Measurements from ENCODE around the gene GNAQ.

Gene GNAQ

DNA sequence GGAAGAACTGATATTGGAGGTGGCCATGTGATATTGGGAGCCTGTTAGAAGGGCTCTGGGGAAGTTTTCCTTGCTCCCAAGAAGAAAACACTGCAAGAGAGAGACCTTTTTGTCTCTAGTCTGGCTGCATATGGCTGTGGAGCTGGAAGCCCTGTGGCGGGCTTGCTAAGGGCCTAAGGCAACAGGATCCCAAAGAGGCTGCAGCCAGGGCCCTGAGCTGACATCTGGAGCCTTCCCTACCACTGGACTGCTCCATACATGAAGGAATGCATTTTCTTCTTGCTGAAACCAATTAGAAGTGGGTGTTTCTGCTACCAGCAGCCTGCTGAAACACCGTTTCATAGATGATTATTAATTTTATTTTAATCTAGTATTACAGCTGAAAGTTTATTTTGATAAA is 42.2 kb downstream of the GNAQ start:
- H3K27ac ChIP-seq: no peak overlapping the region
- TF ChIP-seq ZFX (IDR thresholded peaks at IDR 0.05): no peak
- TF ChIP-seq, protein P1, sequence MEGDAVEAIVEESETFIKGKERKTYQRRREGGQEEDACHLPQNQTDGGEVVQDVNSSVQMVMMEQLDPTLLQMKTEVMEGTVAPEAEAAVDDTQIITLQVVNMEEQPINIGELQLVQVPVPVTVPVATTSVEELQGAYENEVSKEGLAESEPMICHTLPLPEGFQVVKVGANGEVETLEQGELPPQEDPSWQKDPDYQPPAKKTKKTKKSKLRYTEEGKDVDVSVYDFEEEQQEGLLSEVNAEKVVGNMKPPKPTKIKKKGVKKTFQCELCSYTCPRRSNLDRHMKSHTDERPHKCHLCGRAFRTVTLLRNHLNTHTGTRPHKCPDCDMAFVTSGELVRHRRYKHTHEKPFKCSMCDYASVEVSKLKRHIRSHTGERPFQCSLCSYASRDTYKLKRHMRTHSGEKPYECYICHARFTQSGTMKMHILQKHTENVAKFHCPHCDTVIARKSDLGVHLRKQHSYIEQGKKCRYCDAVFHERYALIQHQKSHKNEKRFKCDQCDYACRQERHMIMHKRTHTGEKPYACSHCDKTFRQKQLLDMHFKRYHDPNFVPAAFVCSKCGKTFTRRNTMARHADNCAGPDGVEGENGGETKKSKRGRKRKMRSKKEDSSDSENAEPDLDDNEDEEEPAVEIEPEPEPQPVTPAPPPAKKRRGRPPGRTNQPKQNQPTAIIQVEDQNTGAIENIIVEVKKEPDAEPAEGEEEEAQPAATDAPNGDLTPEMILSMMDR (conservative IDR thresholded peaks at IDR 0.05): no peak

DNA sequence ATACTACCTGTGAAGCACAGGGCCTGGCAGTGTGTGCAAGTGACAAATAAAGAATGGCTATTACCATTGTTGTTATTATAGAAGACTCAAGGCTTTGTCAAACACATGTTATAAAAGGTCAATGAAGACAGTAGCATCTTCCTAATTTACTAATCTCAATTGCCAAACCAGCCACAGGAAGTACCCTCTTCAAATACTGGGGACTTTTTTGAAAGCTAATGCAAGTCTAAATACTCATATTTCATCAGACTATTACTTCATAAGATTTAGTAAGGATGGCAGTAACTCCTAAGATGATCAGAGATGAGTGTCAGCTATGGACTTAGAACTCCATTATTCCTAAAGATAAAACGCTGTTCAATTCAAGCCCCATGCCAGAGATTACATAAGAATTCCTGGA is 43.0 kb downstream of the GNAQ start:
- TF ChIP-seq, protein P1 (conservative IDR thresholded peaks at IDR 0.05): no peak
- no peak for TF ChIP-seq ZFX (IDR thresholded peaks at IDR 0.05)
- H3K27ac ChIP-seq: no peak overlapping the region

DNA sequence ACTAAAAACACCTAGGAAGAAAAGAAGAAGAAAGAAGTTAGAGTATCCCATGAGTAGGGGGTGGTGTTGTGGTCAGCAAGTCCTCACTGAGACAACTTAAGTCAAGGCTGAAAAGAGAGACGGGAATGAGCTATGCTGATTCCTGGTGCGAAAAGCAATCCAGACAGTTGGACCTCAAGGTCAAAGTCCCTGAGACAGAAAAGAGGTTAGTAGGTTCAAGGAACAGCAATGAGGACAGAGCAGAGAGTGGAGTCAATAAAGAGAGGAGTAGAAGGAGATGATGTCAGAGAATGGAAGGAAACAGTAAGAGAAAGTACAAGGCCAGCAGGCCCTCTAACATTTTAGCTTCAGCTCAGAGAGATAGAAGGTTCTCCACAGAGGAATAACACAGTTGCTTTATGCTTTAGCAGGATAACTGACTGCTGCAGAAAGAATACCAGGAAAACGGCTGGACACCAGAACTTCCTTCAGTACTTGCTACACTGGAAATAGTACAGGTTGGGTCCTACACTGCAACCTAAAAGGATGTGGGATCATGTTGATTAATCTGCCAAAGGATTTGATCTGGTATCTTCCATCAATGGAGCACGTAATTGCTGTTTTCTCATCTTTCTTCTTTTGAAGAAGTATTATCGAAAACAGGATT is 43.6 kb downstream of the GNAQ start:
- no peak overlapping the region for H3K27ac ChIP-seq
- TF ChIP-seq ZFX (IDR thresholded peaks at IDR 0.05): no peak
- TF ChIP-seq, protein P1 (conservative IDR thresholded peaks at IDR 0.05): no peak

DNA sequence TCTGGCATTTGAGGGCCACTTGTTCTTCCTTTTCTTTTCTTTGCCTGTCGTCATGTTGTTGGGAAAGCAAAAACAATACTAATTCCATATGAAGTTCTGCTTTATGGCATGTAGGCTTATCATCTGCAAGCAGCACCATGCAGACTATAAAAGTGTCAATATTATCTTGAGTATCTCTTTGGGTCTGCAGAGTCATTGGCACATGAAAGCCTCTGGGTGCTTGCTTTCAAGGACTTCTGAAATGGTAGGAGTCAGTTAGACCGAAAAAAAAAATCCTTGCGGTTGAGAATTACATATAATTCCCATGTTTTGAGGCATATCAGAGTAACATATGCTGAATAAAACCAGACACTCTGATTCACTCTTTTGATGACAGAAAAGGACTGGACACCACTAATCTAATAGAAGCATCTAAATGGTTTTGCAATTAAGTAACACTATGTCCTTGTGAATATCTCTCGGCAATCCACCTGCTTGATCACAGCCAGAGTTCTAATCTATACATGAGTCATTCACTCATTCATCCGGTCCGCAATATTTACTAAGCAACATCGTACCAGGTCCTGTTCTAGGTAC is 44.4 kb downstream of the GNAQ start:
- TF ChIP-seq ZFX (IDR thresholded peaks at IDR 0.05): no peak
- TF ChIP-seq, protein P1 (conservative IDR thresholded peaks at IDR 0.05): no peak
- H3K27ac ChIP-seq: no peak overlapping the region

DNA sequence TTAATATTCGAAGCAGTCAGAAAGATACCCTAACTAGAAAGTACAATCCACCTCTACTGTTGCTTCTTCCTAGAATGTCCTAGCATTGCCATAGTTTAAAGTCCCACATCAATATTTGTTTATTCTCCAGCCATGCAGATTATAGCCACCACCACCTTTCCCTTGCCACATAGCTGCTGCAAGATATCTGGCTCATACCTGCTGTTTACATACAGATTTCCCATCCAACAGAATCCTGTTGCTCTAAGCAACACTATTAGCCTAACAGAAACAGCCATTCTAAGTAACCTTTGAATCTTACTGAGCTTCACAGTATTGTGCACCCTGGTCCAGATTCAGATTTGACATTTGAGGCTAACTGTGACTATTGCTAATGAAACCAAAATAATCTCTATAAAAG is 45.6 kb downstream of the GNAQ start:
- no peak overlapping the region for H3K27ac ChIP-seq
- TF ChIP-seq, protein P1 (conservative IDR thresholded peaks at IDR 0.05): no peak
- TF ChIP-seq ZFX (IDR thresholded peaks at IDR 0.05): no peak

DNA sequence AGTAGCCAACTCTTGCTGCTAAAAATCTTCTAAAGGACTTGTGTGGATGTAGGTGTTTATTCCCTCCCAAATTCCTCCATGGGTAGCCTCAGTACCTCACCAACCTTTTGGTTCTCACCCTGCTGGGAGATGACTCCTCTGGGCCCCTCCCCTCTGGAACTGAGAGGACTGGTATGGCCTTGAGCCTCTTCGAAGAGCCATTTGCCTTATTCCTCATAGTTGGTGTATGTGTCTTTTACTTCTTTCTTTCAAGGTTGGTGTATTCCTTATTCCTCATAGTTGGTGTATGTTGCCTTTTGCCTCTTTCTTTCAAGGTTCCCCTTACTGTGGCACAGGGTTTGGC is 48.3 kb downstream of the GNAQ start:
- no peak for TF ChIP-seq ZFX (IDR thresholded peaks at IDR 0.05)
- TF ChIP-seq, protein P1 (conservative IDR thresholded peaks at IDR 0.05): no peak
- no peak overlapping the region for H3K27ac ChIP-seq

DNA sequence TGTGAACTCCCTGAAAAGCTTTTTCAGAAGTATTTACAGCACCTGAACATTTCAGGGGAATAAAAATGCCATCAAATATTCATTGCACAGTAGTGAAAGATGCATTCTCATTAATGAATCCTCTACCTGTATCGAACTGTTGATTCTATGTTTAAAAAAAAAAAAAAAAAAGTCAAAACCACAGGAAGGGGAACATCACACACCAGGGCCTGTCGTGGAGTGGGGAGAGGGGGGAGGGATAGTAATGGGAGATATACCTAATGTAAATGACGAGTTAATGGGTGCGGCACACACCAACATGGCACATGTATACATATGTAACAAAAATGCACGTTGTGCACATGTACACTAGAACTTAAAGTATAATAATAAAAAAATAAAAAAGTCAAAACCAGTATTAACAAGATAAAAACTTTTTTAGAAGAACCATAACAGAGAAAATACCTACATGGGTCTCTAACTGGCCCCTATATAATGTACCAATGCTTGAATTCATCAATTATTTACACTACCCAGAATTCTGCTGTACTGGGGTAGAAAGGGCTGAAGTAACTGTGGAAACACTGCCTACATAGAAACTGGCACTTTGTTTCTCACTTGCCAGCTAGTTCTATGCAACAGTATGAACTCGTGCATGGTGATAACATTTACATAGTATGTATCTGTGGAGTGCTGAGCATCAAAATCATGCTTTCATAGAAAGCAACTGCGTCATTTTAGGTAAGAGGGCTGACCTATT is 48.9 kb downstream of the GNAQ start:
- no peak overlapping the region for H3K27ac ChIP-seq
- no peak for TF ChIP-seq ZFX (IDR thresholded peaks at IDR 0.05)
- TF ChIP-seq, protein P1 (conservative IDR thresholded peaks at IDR 0.05): no peak
